T-helper 17 cell (primary cell): Measurements from ENCODE around the gene KCNMA1. TPM values are rescaled to one million over a fixed set of nuclear protein-coding genes. Genes with fewer than 3 reads are reported as not detected.

Experiments
- ATAC-seq: fragments of 150-1000 bp; cut with Tn5 transposase; 2 replicates; pipeline ENCODE4 v1.10.0; 2021; ENCODE audit warnings: mild to moderate bottlenecking, moderate library complexity
- DNase-seq, 3 donors: peaks; one replicate each; pipeline versions ENCODE4 v3.0.0 to v3.0.0-alpha.2; 2020 to 2021
- H3K9me3 ChIP-seq: one replicate; pipeline ENCODE4 v1.7.0; 2013; ENCODE audit warnings: low read length, mild to moderate bottlenecking; ENCODE audit not compliant: control insufficient read depth, poor library complexity, severe bottlenecking
- H3K27ac Mint-ChIP-seq: one replicate; pipeline ENCODE4 v1.8.0; 2022; ENCODE audit warnings: mild to moderate bottlenecking, moderate library complexity, mixed read lengths
- H3K27me3 Mint-ChIP-seq: one replicate; pipeline ENCODE4 v1.8.0; 2022; ENCODE audit warnings: mixed read lengths
- H3K36me3 Mint-ChIP-seq: one replicate; pipeline ENCODE4 v1.8.0; 2022; ENCODE audit warnings: low read depth, mixed read lengths
- H3K4me1 Mint-ChIP-seq: one replicate; pipeline ENCODE4 v1.8.0; 2022; ENCODE audit warnings: mild to moderate bottlenecking, mixed read lengths
- H3K4me3 Mint-ChIP-seq: one replicate; pipeline ENCODE4 v1.8.0; 2022; ENCODE audit warnings: mild to moderate bottlenecking, moderate library complexity, mixed read lengths
- total RNA-seq, 4 donors: library from RNA in 2 of 4; stranded (reverse) in 2 of 4; gene quantifications; one replicate each; pipeline ENCODE4 v1.2.3 and lab custom pipeline; 2022 to 2026

Gene KCNMA1
- total RNA-seq, 2 donors from 2014 or later = 0.27 TPM; not detected in 1

GRCh38 chr10:77253556-77254064, 384.0 kb downstream of the KCNMA1 start:
- Mint-ChIP-seq H3K27me3 (no peaks in the 10 kb centered on the region), H3K4me3 (no peak overlapping the region), H3K4me1 (no peaks in the 10 kb centered on the region), H3K36me3 (no peaks in the 10 kb centered on the region), H3K27ac (no peak overlapping the region)
- ATAC-seq = no peak
- no peak for DNase-seq
- no peaks in the 10 kb centered on the region for H3K9me3 ChIP-seq

DNA sequence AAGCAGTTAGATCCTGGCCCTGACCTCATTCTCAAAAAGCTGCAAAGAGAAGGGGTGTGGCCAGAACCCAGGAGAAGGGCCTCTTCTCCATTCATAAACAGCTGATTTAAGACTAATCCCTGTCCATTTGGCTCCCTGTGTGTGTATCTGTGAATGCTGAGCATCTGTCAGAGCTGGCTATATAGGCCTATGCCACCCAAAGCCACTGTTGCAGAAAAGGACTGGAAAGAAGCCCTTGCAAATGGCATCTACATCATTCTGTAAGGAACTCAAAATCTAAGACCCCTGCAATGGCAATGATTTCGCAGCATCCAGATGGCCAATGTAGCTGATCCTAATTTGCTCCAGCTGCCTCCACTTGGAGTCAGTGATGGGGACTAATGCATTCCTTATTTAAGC, 384.5 kb downstream of the KCNMA1 start:
- Mint-ChIP-seq H3K4me3 (no peak overlapping the region), H3K36me3 (no peaks in the 10 kb centered on the region), H3K4me1 (no peaks in the 10 kb centered on the region), H3K27ac (no peak overlapping the region), H3K27me3 (no peaks in the 10 kb centered on the region)
- no peak for DNase-seq
- H3K9me3 ChIP-seq = no peaks in the 10 kb centered on the region
- ATAC-seq = no peak

GRCh38 chr10:77252380-77253146, 385.0 kb downstream of the KCNMA1 start:
- no peaks in the 10 kb centered on the region for H3K36me3 Mint-ChIP-seq
- no peaks in the 10 kb centered on the region for H3K4me1 Mint-ChIP-seq
- DNase-seq (no peak), ATAC-seq (no peak)
- peaks cover 2% of the 10 kb centered on the region for H3K27me3 Mint-ChIP-seq
- H3K27ac Mint-ChIP-seq = no peak overlapping the region
- no peaks in the 10 kb centered on the region for H3K9me3 ChIP-seq
- H3K4me3 Mint-ChIP-seq = no peak overlapping the region

- DNase-seq = no peak
Observed at GRCh38 chr10:77251297-77252013, 386.2 kb downstream of the KCNMA1 start.

DNA sequence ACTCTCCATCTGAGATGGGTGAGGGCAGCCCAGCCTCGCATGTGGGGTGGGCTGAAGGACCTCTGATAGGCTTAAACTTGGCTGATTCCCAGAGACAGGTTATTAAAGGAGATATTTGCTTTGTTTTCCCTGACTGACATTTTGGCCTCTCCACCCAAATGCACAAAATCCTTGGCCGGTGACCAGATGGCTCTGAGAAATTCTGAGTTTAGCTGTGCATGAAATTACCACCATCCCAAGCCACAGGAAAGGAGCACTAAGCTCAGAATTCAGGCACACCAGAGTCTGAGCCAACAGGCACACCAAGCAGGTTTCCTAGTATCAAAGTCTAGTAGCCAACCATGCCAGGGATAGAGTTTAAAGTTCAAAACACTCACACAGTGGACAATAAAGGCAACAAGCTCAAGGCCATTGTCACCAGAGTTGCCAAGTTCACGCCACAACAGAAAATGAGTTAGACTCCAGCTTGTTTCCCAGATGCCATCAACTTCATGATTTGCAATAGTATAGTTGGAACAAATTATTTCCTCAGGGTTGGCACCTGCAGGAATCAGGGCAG, 387.6 kb downstream of the KCNMA1 start:
- no peaks in the 10 kb centered on the region for H3K4me1 Mint-ChIP-seq

More at GRCh38 chr10:77251297-77252013, 386.2 kb downstream of the KCNMA1 start:
- Mint-ChIP-seq H3K36me3 (no peaks in the 10 kb centered on the region), H3K27ac (no peak overlapping the region), H3K4me3 (no peak overlapping the region), H3K27me3 (peaks cover 9% of the 10 kb centered on the region), H3K4me1 (no peaks in the 10 kb centered on the region)
- no peaks in the 10 kb centered on the region for H3K9me3 ChIP-seq
- ATAC-seq = no peak

DNA sequence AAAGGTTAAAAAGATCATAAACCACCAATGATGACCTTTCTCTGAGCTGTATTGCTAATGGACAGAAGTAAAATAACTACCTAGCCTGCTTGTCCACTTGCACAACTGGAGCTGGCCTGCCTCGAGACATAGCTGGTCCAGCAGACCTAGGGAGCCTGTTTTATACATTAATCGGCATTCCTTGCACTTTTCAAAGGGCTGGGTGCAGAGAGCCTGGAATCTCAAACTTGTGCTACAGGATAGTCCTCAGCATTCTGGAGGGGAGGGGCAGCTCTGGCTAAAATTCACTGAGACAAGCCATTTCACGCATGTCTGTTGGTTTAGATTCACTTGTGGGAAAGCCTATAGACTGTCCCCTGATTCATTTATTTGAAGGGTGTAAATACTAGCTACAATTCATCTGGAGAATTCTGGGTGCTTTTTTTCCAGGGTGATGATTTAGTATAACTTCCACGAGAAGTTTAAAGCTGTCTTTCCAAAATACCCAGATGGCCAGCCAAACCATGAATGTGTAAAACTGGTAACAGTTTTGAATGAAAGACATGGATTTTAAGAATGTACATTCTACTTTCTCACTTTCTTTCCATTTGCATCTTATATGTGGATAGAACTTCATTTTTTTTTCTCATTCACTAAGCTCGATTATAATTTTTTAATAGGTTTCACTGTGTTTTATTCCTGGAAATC, 389.4 kb downstream of the KCNMA1 start:
- Mint-ChIP-seq H3K27ac (no peak overlapping the region), H3K4me1 (no peaks in the 10 kb centered on the region), H3K36me3 (no peaks in the 10 kb centered on the region), H3K4me3 (no peak overlapping the region), H3K27me3 (peaks cover 12% of the 10 kb centered on the region)
- H3K9me3 ChIP-seq = no peaks in the 10 kb centered on the region
- ATAC-seq (no peak), DNase-seq (no peak)

More for the DNA sequence above, 387.6 kb downstream of the KCNMA1 start:
- Mint-ChIP-seq H3K36me3 (no peaks in the 10 kb centered on the region), H3K4me3 (no peak overlapping the region), H3K27me3 (peaks cover 9% of the 10 kb centered on the region), H3K27ac (no peak overlapping the region)
- DNase-seq (no peak), ATAC-seq (no peak)
- H3K9me3 ChIP-seq = no peaks in the 10 kb centered on the region

DNA sequence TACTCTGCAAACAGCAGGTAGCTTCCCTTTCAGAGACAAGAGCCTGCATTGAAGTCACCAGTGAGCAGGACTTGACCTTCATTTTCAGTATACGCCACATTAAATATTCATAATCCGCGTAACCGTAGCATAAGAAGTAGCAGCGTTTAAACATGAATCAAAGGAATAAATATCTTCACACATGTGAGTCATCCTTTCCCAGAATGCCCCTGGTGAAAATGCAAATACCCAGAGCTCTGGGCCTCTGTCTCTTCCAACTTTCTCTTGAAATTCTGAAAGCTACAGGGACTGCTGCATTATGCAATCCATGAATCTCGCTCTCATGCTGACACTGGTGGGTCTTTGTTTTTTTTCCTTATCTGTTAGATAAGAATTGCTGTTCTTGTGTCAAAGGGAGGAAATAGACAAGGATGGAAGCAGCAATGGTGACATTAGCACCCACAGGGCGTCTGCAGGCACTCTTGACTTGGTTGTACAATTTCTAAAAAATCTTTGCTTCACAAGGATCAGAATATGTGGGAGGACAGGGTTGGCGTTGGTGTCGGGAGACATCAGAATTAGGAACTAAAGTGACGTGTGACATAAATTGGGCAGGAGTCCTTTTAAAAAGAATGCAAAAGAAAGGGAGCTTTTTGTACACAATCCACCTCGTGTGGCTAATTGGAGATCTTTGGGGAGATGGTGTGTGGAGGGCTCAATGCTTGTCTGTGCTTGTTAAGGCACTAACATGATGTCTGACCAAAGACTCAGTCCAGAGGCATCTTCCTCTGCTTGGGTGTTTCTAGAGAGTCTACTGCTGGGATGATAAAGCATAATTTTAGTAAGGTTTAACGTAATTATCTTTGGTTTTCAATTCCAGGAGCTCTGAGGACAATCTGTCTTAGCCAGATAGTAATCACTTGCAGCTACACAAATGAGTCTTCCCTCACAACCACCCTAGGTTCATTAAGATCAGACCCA, 390.3 kb downstream of the KCNMA1 start:
- H3K9me3 ChIP-seq = no peaks in the 10 kb centered on the region
- H3K4me3 Mint-ChIP-seq = no peak overlapping the region
- no peak overlapping the region for H3K27ac Mint-ChIP-seq
- peaks cover 17% of the 10 kb centered on the region for H3K27me3 Mint-ChIP-seq
- H3K36me3 Mint-ChIP-seq = no peaks in the 10 kb centered on the region
- ATAC-seq (no peak), DNase-seq (no peak)
- H3K4me1 Mint-ChIP-seq = no peaks in the 10 kb centered on the region

DNA sequence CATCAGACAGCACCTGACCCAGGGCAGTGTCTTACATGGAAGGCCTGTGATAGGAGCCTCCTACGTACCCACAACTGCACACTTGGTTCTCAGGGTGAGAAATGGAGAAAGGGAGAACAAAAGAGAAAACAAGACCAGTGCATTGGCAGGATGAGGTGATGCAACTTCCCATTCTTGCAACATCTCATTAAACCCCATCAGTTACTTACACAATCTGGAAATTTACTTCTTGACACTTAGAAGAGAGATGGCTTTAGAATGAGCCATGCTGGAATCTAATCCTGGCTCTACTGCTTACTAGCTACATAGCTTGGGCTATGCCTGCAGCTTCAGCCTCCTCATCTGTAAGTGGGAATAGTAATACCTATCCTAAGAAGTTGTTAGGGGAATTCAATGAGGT, 391.7 kb downstream of the KCNMA1 start:
- no peaks in the 10 kb centered on the region for H3K9me3 ChIP-seq
- Mint-ChIP-seq H3K27ac (no peak overlapping the region), H3K27me3 (peaks cover 17% of the 10 kb centered on the region), H3K4me1 (no peaks in the 10 kb centered on the region), H3K4me3 (no peak overlapping the region), H3K36me3 (no peaks in the 10 kb centered on the region)
- DNase-seq (no peak), ATAC-seq (no peak)

- Mint-ChIP-seq H3K4me3 (no peak overlapping the region), H3K27ac (no peak overlapping the region), H3K36me3 (no peaks in the 10 kb centered on the region), H3K4me1 (no peaks in the 10 kb centered on the region), H3K27me3 (peaks cover 27% of the 10 kb centered on the region)
- DNase-seq (no peak), ATAC-seq (no peak)
- no peaks in the 10 kb centered on the region for H3K9me3 ChIP-seq
Observed at GRCh38 chr10:77244746-77245145, 392.9 kb downstream of the KCNMA1 start.

- H3K27ac Mint-ChIP-seq = no peak overlapping the region
- no peaks in the 10 kb centered on the region for H3K9me3 ChIP-seq
- no peak for ATAC-seq
- no peak for DNase-seq
- no peak overlapping the region for H3K4me3 Mint-ChIP-seq
- H3K27me3 Mint-ChIP-seq = peaks cover 27% of the 10 kb centered on the region
- no peaks in the 10 kb centered on the region for H3K4me1 Mint-ChIP-seq
- no peaks in the 10 kb centered on the region for H3K36me3 Mint-ChIP-seq
Observed at GRCh38 chr10:77244286-77244685, 393.3 kb downstream of the KCNMA1 start.

- Mint-ChIP-seq H3K36me3 (no peaks in the 10 kb centered on the region), H3K27ac (no peak overlapping the region), H3K4me3 (no peak overlapping the region), H3K27me3 (peaks cover 18% of the 10 kb centered on the region), H3K4me1 (no peaks in the 10 kb centered on the region)
- DNase-seq = no peak
- no peaks in the 10 kb centered on the region for H3K9me3 ChIP-seq
- ATAC-seq = no peak
Observed at GRCh38 chr10:77241350-77241725, 396.3 kb downstream of the KCNMA1 start.

GRCh38 chr10:77240706-77241349, 396.8 kb downstream of the KCNMA1 start:
- Mint-ChIP-seq H3K4me3 (no peak overlapping the region), H3K36me3 (no peaks in the 10 kb centered on the region), H3K27ac (no peak overlapping the region), H3K4me1 (no peaks in the 10 kb centered on the region), H3K27me3 (peaks cover 18% of the 10 kb centered on the region)
- DNase-seq (no peak), ATAC-seq (no peak)
- no peaks in the 10 kb centered on the region for H3K9me3 ChIP-seq
